ENCODE data around the gene HAUS5. TPM values are rescaled to one million over a fixed set of nuclear protein-coding genes. Genes with fewer than 3 reads are reported as not detected.
A peak's percentile ranks its signal among the peaks of the same experiment; 100 is the strongest.

Gene HAUS5, protein sequence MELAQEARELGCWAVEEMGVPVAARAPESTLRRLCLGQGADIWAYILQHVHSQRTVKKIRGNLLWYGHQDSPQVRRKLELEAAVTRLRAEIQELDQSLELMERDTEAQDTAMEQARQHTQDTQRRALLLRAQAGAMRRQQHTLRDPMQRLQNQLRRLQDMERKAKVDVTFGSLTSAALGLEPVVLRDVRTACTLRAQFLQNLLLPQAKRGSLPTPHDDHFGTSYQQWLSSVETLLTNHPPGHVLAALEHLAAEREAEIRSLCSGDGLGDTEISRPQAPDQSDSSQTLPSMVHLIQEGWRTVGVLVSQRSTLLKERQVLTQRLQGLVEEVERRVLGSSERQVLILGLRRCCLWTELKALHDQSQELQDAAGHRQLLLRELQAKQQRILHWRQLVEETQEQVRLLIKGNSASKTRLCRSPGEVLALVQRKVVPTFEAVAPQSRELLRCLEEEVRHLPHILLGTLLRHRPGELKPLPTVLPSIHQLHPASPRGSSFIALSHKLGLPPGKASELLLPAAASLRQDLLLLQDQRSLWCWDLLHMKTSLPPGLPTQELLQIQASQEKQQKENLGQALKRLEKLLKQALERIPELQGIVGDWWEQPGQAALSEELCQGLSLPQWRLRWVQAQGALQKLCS
- 18.7 TPM for polyA plus RNA-seq (2013, experiment 1 of 2)
- polyA plus RNA-seq (2013, experiment 2 of 2) = 16.7 TPM

DNA sequence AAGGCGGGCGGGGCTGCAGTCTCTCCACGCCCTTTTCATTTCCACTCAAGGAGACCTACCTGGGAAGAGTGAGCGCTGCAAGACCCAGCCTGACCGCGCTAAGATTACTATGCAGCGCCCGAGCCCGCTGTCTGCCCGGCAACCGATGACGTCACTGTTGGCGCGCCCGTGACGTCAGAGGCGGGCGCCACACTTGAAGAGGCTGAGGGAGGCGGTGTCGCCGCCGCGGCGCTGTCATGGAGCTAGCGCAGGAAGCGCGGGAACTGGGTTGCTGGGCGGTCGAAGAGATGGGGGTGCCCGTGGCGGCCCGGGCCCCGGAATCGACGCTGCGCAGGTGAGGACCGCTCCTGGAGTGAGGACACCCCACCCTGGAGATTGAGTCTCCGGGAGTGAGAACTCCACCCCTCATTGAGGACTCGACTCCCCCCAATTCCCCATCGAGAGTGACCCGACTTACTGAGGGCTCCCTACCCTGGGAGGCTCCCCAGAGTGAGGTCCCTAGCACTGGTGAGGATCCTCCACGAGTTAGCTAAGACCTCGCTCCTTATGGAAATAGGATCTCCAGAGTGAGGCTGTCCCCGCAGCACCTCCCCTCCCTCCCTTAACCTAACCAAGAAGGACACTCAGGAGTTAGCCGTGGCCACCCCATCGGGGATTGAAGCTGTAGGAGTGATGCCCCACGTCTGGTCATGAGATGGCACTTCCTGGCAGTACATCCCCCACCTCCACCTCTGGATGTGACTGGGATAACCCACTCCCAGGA is at the start of gene HAUS5:
HAUS5 (plus strand) TSS at position 177 of the 763 bp plus-strand sequence; CDS start at position 237, 60 bp downstream.
- H3K9me3 ChIP-seq (ENCODE audit: insufficient read depth, low read depth, low read length) = peaks cover 5% of the 10 kb centered on the region
- H3K36me3 ChIP-seq (ENCODE audit: insufficient read depth, low read length) = peaks cover 22% of the 10 kb centered on the region
- no peaks in the 10 kb centered on the region for H3K4me1 ChIP-seq (ENCODE audit: insufficient read depth, low read length)
- under 1% methylated on average over 47 of the region's 47 CpGs for WGBS
- peak within 1 kb of the TSS; percentile 48; the same call in 1 of the 2 replicates for H3K27ac ChIP-seq (ENCODE audit: low read depth, low read length)
- peak within 1 kb of the TSS; percentile 90 for H3K9ac ChIP-seq (ENCODE audit: low read depth, low read length)
- H3K27me3 ChIP-seq (ENCODE audit: insufficient read depth, low read length) = no peaks in the 10 kb centered on the region
- peak within 1 kb of the TSS; percentile 96 for H3K4me3 ChIP-seq (ENCODE audit: low read length)

DNA sequence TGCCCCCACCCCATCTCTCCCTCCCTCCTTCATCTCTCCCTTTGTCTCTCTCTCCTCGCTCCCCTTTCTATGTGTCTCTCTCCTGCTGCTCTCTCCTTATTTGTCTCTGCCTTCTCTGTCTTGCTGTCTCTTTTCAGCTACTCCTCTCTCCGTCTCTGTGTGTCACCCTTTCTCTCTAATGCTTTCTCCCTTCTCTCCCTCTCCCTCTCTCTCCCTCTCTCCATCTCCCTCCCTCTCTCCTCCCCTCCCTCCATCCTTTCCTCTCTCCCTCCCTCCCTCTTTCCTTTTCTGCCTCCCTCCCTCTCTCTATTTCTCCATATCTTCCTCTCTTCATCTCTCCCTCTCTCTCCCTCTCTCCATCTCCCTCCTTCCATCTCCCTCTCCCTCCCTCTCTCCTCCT is 49.8 kb upstream of the HAUS5 start:
- no peaks in the 10 kb centered on the region for H3K9me3 ChIP-seq (ENCODE audit: insufficient read depth, low read depth, low read length)
- no peak overlapping the region for H3K27ac ChIP-seq (ENCODE audit: low read depth, low read length)
- H3K36me3 ChIP-seq (ENCODE audit: insufficient read depth, low read length) = no peaks in the 10 kb centered on the region
- no peak overlapping the region for H3K4me3 ChIP-seq (ENCODE audit: low read length)
- H3K4me1 ChIP-seq (ENCODE audit: insufficient read depth, low read length) = no peaks in the 10 kb centered on the region
- peaks cover 21% of the 10 kb centered on the region for H3K27me3 ChIP-seq (ENCODE audit: insufficient read depth, low read length)
- WGBS = 70% methylated on average over 2 of the region's 2 CpGs
- H3K9ac ChIP-seq (ENCODE audit: low read depth, low read length) = no peak overlapping the region

DNA sequence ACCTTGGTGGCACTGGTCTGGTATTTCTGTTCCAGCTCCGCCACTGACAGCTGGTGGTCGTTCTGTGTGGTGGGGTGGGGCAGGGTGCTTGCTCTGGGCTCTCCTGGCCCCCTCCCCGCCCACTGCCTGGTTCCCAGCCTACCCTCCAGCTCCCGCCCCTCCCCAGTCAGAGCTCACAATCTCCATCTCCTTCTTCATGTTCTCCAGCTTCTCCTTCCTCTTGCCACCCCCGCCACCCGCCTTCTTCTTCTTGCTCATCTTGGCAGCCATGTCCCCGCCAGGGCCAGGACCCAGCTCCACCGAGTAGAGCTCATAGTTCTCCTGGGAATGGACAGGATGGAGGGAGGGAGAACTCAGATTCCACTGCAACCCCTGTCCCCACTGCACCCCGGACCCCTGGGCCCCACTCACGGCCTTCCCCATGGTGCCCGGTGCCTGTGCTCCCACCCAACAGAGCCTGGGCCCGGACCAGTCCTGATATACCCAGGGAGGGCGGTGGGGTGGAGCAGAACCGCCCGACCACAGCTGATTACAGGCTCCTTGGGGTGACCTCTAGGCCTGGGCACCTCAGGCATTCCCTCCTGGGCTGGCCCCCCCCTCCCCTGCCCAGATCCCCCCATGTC is 49.2 kb upstream of the HAUS5 start, which contains the start of gene ATP4A:
ATP4A (minus strand) TSS at position 452 of the 623 bp plus-strand sequence; CDS start at position 423, 29 bp downstream.
- Histone ChIP-seq H3K27ac (ENCODE audit: low read depth, low read length) (no peak within 1 kb of the TSS), H3K4me1 (ENCODE audit: insufficient read depth, low read length) (no peaks in the 10 kb centered on the region), H3K9ac (ENCODE audit: low read depth, low read length) (no peak within 1 kb of the TSS), H3K36me3 (ENCODE audit: insufficient read depth, low read length) (no peaks in the 10 kb centered on the region), H3K27me3 (ENCODE audit: insufficient read depth, low read length) (peaks cover 19% of the 10 kb centered on the region), H3K4me3 (ENCODE audit: low read length) (no peak within 1 kb of the TSS), H3K9me3 (ENCODE audit: insufficient read depth, low read depth, low read length) (no peaks in the 10 kb centered on the region)
- 85% methylated on average over 13 of the region's 15 CpGs for WGBS

DNA sequence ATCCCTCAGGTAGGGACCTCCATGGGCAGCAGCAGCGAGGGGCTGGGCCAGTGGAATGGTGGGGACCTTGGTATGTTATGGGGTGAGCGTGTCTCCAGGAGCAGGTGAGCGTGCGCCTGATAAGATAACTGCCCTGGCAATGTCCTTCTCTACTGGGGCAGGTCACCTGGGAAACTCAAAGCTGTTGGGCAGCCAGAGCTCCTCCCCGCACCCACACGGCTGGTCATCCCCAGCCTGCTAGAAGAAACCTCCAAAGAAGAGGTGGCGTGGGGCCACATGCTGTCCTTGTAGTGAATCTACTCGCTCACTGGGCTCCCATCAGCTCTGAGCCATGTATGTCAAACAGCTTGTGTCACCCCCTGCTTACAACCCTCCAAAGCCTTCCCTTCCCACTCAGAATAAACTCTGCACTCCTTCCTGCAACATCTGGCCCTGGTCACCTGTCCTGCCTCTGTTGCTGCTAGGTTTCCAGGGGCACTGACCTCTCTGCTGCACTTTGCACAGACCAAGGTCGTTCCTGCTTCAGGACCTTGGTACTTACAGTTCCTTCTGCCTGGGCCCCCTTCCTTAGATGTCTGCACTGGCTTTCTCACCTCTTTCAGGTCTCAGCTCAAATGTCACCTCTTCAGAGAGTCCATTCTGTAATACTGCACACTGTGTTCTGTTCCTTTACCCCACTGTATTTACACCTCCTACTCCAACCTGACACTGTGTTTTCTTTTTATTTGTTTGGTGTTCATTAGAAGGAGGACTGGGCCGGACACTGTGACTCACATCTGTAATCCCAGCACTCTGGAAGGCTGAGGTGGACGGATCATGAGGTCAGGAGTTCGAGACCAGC is 47.3 kb upstream of the HAUS5 start:
- no peaks in the 10 kb centered on the region for H3K9me3 ChIP-seq (ENCODE audit: insufficient read depth, low read depth, low read length)
- H3K27ac ChIP-seq (ENCODE audit: low read depth, low read length) = no peak overlapping the region
- H3K27me3 ChIP-seq (ENCODE audit: insufficient read depth, low read length) = no peaks in the 10 kb centered on the region
- H3K36me3 ChIP-seq (ENCODE audit: insufficient read depth, low read length) = no peaks in the 10 kb centered on the region
- no peak overlapping the region for H3K9ac ChIP-seq (ENCODE audit: low read depth, low read length)
- H3K4me3 ChIP-seq (ENCODE audit: low read length) = no peak overlapping the region
- no peaks in the 10 kb centered on the region for H3K4me1 ChIP-seq (ENCODE audit: insufficient read depth, low read length)
- WGBS = 90% methylated on average over 12 of the region's 12 CpGs

DNA sequence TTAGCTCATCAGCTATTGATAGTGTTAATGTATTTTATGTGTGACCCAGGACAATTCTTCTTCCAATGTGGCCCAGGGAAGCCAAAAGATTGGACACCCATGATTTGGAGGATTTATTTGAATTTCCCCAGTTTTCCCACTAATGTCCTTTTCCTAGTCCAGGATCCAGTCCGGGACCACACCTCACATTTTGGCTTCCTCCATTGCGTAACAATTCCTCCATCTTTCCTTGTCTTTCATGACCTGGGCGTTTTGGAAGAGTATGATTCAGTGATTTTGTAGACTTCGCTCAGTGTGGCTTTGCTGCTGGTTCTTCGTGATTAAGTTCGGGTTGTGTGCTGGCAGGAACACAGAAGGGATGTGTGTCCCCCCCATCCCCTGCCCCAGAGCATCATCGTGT is 45.8 kb upstream of the HAUS5 start:
- H3K27me3 ChIP-seq (ENCODE audit: insufficient read depth, low read length) = no peaks in the 10 kb centered on the region
- no peak overlapping the region for H3K4me3 ChIP-seq (ENCODE audit: low read length)
- no peak overlapping the region for H3K9ac ChIP-seq (ENCODE audit: low read depth, low read length)
- H3K9me3 ChIP-seq (ENCODE audit: insufficient read depth, low read depth, low read length) = no peaks in the 10 kb centered on the region
- no peaks in the 10 kb centered on the region for H3K4me1 ChIP-seq (ENCODE audit: insufficient read depth, low read length)
- WGBS = 94% methylated on average over 7 of the region's 7 CpGs
- H3K27ac ChIP-seq (ENCODE audit: low read depth, low read length) = no peak overlapping the region
- H3K36me3 ChIP-seq (ENCODE audit: insufficient read depth, low read length) = no peaks in the 10 kb centered on the region

DNA sequence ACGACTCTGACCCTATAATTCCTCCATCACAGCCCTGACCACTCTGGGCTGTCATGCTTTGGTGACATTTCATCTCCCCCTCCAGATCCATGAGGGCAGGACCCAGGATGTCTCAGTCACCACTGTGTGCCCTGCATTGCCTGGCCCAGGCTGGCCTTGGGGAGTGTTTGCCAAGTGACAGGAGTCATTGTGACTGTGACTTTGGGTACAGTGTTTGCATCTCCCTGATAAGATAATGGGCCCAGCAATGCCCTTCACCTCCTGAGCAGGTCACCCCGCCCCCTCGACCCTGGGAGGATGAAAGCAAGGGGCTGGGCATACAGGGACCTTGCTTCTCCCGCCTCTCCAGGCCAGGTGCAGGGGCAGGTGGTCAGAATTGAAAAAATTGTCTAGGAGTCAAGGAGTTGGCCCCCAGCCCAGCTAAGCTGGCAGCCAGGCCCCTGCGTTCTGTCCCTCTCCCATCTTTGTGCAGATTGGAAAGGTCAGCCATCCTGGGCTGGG is 43.2 kb upstream of the HAUS5 start:
- no peak overlapping the region for H3K27ac ChIP-seq (ENCODE audit: low read depth, low read length)
- H3K36me3 ChIP-seq (ENCODE audit: insufficient read depth, low read length) = no peaks in the 10 kb centered on the region
- H3K27me3 ChIP-seq (ENCODE audit: insufficient read depth, low read length) = no peaks in the 10 kb centered on the region
- WGBS = 86% methylated on average over 5 of the region's 5 CpGs
- no peaks in the 10 kb centered on the region for H3K9me3 ChIP-seq (ENCODE audit: insufficient read depth, low read depth, low read length)
- H3K4me3 ChIP-seq (ENCODE audit: low read length) = no peak overlapping the region
- H3K9ac ChIP-seq (ENCODE audit: low read depth, low read length) = no peak overlapping the region
- no peaks in the 10 kb centered on the region for H3K4me1 ChIP-seq (ENCODE audit: insufficient read depth, low read length)

DNA sequence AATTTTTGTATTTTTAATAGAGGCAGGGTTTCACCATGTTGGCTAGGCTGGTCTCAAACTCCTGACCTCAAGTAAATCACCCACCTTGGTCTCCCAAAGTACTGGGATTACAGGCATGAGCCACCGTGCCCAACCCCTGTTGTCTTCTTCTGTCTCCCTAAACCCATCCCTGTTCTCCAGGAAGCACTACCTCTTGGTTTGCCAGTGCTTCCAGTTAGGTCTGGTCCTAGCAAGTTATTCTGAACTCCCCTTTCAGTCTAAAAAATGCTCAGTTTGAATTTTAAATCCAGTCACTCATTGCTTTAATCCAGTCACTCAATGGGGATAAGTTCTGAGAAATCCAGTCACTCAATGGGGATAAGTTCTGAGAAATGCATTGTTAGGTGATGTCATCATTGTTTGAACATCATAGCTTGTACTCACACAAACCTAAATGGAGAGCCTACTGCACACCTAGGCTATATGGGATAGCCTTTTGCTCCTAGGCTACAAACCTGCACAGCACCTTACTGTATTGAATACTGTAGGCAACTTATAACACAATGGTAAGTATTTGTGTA is 41.0 kb upstream of the HAUS5 start:
- WGBS = 97% methylated on average over 1 of the region's 1 CpG
- no peaks in the 10 kb centered on the region for H3K27me3 ChIP-seq (ENCODE audit: insufficient read depth, low read length)
- no peak overlapping the region for H3K27ac ChIP-seq (ENCODE audit: low read depth, low read length)
- no peak overlapping the region for H3K9ac ChIP-seq (ENCODE audit: low read depth, low read length)
- H3K4me1 ChIP-seq (ENCODE audit: insufficient read depth, low read length) = no peaks in the 10 kb centered on the region
- no peaks in the 10 kb centered on the region for H3K36me3 ChIP-seq (ENCODE audit: insufficient read depth, low read length)
- no peak overlapping the region for H3K4me3 ChIP-seq (ENCODE audit: low read length)
- peaks cover 10% of the 10 kb centered on the region for H3K9me3 ChIP-seq (ENCODE audit: insufficient read depth, low read depth, low read length)

DNA sequence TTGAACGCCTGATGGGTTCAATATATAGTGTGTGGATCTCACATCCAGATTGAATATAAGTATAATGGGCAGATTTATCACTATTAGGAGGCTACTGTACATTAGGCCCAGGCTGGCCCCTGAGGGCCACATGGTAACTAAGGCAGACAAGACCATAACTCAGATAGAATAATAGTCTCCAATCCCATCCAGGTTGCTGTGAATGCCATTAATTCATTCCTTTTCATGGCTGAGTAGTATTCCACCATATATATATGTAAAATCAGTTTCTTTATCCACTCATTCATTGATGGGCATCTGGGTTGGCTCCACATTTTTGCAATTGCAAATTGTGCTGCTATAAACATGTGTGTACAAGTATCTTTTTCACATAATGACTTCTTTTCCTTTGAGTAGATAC is 34.6 kb upstream of the HAUS5 start:
- Histone ChIP-seq H3K27me3 (ENCODE audit: insufficient read depth, low read length) (no peaks in the 10 kb centered on the region), H3K9me3 (ENCODE audit: insufficient read depth, low read depth, low read length) (peaks cover 10% of the 10 kb centered on the region)
- 80% methylated on average over 1 of the region's 1 CpG for WGBS

DNA sequence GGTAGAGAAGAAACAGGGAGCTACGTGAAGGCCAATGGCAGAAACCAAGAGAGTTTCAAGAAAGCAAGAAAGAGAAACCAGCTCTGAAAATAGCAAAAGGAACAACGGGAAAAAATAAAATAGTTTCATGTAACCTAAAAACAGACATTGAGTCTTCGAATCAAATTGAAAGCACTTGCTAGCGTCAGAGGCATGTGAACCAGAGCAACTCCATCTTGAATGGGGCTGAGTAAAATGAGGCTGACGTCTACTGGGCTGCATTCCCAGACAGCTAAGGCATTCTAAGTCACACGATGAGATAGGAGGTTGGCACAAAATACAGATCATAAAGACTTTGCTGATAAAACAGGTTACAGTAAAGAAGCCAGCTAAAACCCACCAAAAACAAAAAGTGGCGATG is 33.8 kb upstream of the HAUS5 start:
- Histone ChIP-seq H3K9ac (ENCODE audit: low read depth, low read length) (no peak overlapping the region), H3K36me3 (ENCODE audit: insufficient read depth, low read length) (no peaks in the 10 kb centered on the region), H3K4me1 (ENCODE audit: insufficient read depth, low read length) (no peaks in the 10 kb centered on the region), H3K27me3 (ENCODE audit: insufficient read depth, low read length) (no peaks in the 10 kb centered on the region), H3K9me3 (ENCODE audit: insufficient read depth, low read depth, low read length) (peaks cover 10% of the 10 kb centered on the region), H3K4me3 (ENCODE audit: low read length) (no peak overlapping the region), H3K27ac (ENCODE audit: low read depth, low read length) (no peak overlapping the region)
- 80% methylated on average over 7 of the region's 7 CpGs for WGBS

More for the DNA sequence above, 34.6 kb upstream of the HAUS5 start:
- no peaks in the 10 kb centered on the region for H3K36me3 ChIP-seq (ENCODE audit: insufficient read depth, low read length)
- H3K4me1 ChIP-seq (ENCODE audit: insufficient read depth, low read length) = no peaks in the 10 kb centered on the region
- H3K9ac ChIP-seq (ENCODE audit: low read depth, low read length) = no peak overlapping the region
- no peak overlapping the region for H3K4me3 ChIP-seq (ENCODE audit: low read length)
- no peak overlapping the region for H3K27ac ChIP-seq (ENCODE audit: low read depth, low read length)

DNA sequence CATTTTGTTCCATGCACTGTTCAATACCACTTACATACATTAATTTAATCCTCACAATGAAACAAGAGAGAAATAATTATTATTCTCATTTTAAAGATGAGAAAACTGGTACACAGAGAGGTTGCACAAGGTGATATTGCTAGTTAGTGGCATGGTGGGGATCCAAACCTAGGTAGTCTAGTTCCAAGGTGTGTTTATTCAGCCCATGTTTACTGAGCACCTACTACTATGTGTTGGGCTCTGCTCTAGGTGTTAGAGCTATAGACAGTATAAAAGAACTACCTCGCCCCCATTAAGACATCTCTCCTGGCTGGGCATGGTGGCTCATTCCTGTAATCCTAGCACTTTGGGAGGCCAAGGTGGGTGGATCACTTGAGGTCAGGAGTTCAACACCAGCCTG is 29.8 kb upstream of the HAUS5 start:
- no peaks in the 10 kb centered on the region for H3K27me3 ChIP-seq (ENCODE audit: insufficient read depth, low read length)
- no peaks in the 10 kb centered on the region for H3K4me1 ChIP-seq (ENCODE audit: insufficient read depth, low read length)
- H3K9ac ChIP-seq (ENCODE audit: low read depth, low read length) = no peak overlapping the region
- no peaks in the 10 kb centered on the region for H3K36me3 ChIP-seq (ENCODE audit: insufficient read depth, low read length)
- H3K4me3 ChIP-seq (ENCODE audit: low read length) = no peak overlapping the region
- WGBS = no CpG with 5 or more reads among the region's 1 CpG
- no peaks in the 10 kb centered on the region for H3K9me3 ChIP-seq (ENCODE audit: insufficient read depth, low read depth, low read length)
- H3K27ac ChIP-seq (ENCODE audit: low read depth, low read length) = no peak overlapping the region
